GM21447 (cell line): ENCODE data around the gene EPHA3.
"Not testable (repeated sequence)": the region's sequence is repeated elsewhere in the genome, so short reads cannot be mapped to it uniquely, and the experiment has no call there.

Experiments used
- ATAC-seq: cut with Tn5 transposase; IDR thresholded peaks from one replicate; pipeline ENCODE4 v1.9.1; 2021; ENCODE audit not compliant: unreplicated experiment

Gene EPHA3

GRCh38 chr3:89350935-89351334 is 243.5 kb downstream of the EPHA3 start:
- not testable (repeated sequence) for ATAC-seq

- no peak for ATAC-seq
Measured at GRCh38 chr3:89353465-89353864, 246.0 kb downstream of the EPHA3 start.

- no peak for ATAC-seq
Measured at GRCh38 chr3:89358281-89358680, 250.9 kb downstream of the EPHA3 start.

- ATAC-seq, result no peak
Measured at GRCh38 chr3:89360156-89360555, 252.7 kb downstream of the EPHA3 start.

- ATAC-seq, result no peak
Measured at GRCh38 chr3:89362496-89362895, 255.1 kb downstream of the EPHA3 start.

GRCh38 chr3:89363171-89363570 is 255.8 kb downstream of the EPHA3 start:
- no peak for ATAC-seq

GRCh38 chr3:89364314-89364713 is 256.9 kb downstream of the EPHA3 start:
- ATAC-seq, result no peak

- no peak for ATAC-seq
Measured at GRCh38 chr3:89367166-89367565, 259.7 kb downstream of the EPHA3 start.

GRCh38 chr3:89368846-89369245 is 261.4 kb downstream of the EPHA3 start:
- ATAC-seq, result no peak

- ATAC-seq, result no peak
Measured at GRCh38 chr3:89372456-89372855, 265.0 kb downstream of the EPHA3 start.

- no peak for ATAC-seq
Measured at GRCh38 chr3:89373434-89373833, 266.0 kb downstream of the EPHA3 start.

GRCh38 chr3:89375451-89375850 is 268.0 kb downstream of the EPHA3 start:
- ATAC-seq, result no peak

- ATAC-seq, result no peak
Measured at GRCh38 chr3:89380016-89380415, 272.6 kb downstream of the EPHA3 start.

- ATAC-seq, result no peak
Measured at GRCh38 chr3:89392991-89393390, 285.6 kb downstream of the EPHA3 start.

- no peak for ATAC-seq
Measured at GRCh38 chr3:89395456-89395855, 288.0 kb downstream of the EPHA3 start.

GRCh38 chr3:89395996-89396395 is 288.6 kb downstream of the EPHA3 start:
- no peak for ATAC-seq

- no peak for ATAC-seq
Measured at GRCh38 chr3:89402051-89402450, 294.6 kb downstream of the EPHA3 start.

GRCh38 chr3:89405176-89405575 is 297.8 kb downstream of the EPHA3 start:
- no peak for ATAC-seq

- no peak for ATAC-seq
Measured at GRCh38 chr3:89405593-89405992, 298.2 kb downstream of the EPHA3 start.

- no peak for ATAC-seq
Measured at GRCh38 chr3:89411201-89411600, 303.8 kb downstream of the EPHA3 start.

- no peak for ATAC-seq
Measured at GRCh38 chr3:89414270-89414669, 306.8 kb downstream of the EPHA3 start.

GRCh38 chr3:89419647-89420241 is 312.3 kb downstream of the EPHA3 start:
- no peak for ATAC-seq

- ATAC-seq, result no peak
Measured at GRCh38 chr3:89426060-89426459, 318.6 kb downstream of the EPHA3 start.
